Measurements from ENCODE around the gene TMEM271.

Gene TMEM271

DNA sequence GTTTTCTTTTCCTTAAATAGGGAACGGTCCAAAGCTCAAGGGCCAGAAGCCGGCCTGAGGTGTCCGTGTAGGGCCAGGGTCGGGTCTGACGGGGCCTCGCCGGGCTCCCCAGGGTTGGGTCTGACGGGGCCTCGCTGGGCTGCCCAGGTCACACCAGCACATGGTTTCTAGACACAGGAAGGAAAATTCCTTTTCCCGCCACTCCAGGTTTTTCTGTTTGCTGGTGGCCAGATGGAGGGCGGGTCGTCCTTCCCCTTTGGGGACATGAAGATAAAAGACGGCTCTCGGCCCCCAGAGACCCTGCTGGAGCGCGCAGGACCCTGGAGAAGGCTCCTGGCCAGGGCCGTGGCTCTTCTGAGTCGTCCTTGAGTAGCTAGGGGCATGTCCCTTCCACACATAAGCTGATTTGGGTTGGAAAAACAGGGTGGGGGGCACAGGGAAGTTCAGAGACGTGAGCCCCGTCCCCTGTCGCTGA lies 42.0 kb downstream of the TMEM271 start:
- no peak for DNase-seq (ENCODE audit: low read depth in 2 of 2)

GRCh38 chr4:533318-534100 lies 42.6 kb downstream of the TMEM271 start:
- no peak for DNase-seq (ENCODE audit: low read depth in 2 of 2)

GRCh38 chr4:532588-533317 lies 43.3 kb downstream of the TMEM271 start:
- DNase-seq (ENCODE audit: low read depth in 2 of 2), result no peak

DNA sequence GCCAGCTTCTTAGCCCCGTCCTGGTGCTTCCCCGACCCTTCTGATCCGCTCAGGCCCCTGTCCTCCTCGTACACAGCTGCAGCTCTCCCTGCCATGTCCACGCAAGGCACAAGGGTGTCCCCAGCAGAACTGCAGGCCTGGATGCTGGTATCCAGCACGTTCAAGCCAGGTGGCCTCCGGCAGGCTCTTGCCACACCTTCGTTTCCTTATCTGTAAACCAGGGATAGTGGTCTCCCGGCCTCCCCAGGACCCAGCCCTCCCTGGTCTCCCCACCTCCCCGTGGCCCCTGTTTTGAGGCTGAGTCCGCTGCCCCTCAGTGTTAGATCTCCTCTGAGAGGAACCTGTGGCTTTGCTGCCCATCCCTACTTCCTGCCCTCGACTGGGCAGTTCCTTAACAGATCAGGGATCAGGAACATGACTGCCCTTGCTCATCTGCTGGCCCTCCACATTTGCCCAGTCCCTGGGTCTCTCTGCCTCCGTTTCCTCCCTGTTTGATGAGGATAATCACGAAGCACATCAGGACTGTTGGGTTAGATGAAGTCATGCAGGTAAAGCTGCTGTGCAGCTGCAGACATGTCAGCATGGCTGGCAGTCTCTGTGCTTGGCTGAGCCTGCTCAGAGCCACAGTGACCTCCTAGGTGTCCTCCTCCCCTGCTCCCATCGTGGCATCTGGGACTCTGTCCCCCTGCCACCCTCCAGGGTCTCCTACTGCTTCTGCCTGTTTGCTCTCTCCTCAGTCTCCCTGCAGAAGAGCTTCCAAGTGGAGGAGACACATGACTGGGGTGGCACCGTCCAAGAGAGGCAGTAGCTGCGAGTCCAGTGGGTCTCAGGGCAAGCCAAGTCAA lies 44.2 kb downstream of the TMEM271 start:
- DNase-seq (ENCODE audit: low read depth in 2 of 2), result no peak

- no peak for DNase-seq (ENCODE audit: low read depth in 2 of 2)
Observed at GRCh38 chr4:531076-531475, 45.0 kb downstream of the TMEM271 start.

GRCh38 chr4:530017-530781 lies 45.9 kb downstream of the TMEM271 start:
- no peak for DNase-seq (ENCODE audit: low read depth in 2 of 2)

DNA sequence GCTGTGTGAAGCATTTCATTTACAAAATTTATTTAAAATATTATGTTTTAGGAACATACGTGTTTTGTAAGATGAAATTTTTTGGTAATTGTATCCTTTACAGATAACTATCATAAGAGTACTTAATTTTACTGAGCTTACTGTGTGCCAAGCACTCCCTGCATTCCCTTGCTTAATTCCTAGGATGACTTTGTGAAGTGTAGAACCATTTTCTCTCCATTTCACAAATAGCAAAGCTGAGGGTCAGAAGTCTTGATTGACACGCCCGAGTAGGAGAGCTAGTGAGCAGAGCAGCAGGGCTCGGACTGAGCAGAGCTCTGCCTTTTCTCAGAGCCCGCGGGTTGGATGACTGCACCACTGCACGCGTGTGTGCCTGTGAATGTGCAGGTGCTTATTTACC lies 46.5 kb downstream of the TMEM271 start:
- no peak for DNase-seq (ENCODE audit: low read depth in 2 of 2)

DNA sequence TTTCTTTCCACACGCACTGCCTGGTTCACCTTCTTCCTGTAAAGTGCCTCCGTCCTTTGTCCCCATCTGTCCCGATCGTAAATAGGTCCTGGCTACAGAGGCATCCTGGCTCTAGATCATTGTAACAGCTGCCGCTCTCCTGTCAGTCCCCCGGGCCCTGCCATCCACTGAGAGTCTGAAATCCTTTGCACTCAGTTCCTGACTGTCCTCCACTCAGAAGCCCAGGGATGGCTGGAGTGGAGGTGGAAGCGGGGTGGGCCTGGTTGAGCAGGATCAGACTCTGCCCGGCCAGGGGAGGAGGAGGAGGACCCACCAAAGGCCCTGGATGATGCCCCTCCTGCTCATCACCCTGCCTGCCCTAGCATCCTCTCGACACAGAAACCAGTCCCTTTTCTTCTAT lies 47.3 kb downstream of the TMEM271 start:
- no peak for DNase-seq (ENCODE audit: low read depth in 2 of 2)

- no peak for DNase-seq (ENCODE audit: low read depth in 2 of 2)
Observed at GRCh38 chr4:528296-528695, 47.8 kb downstream of the TMEM271 start.

GRCh38 chr4:526971-527460 lies 49.1 kb downstream of the TMEM271 start:
- DNase-seq (ENCODE audit: low read depth in 2 of 2), result no peak

DNA sequence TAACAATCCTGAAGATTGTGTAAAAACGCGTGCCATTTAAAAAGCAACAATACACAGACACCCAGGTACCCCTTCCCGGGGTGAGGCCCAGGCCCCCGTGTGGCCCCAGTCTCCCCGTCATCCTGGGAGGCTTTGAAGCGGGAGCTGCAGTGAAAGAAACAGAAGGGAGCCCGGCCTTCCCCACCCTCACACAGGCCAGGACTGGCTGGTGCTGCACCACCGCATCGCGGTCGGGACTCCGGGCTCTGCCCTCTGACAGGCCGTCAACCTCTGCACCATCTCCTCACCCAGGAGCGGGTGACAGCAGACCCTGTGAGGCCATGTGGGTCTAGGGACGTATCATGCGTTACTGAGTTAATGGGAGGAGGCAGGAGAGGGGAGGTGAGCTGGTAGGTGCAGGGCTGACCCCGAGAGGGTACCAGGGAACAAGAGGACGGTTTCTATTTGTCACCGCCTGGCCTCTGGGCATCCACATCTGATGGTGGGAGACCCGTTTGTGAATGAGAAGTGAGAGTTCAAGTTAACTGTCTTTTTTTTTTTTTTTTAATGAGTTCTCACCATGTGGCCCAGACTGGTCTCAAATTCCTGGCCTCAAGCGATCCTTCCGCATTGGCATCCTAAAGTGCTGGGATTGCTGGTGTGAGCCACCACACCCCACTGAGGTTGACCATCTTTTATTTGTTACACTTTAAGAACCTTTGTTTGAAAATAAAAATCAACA lies 49.7 kb downstream of the TMEM271 start:
- no peak for DNase-seq (ENCODE audit: low read depth in 2 of 2)

DNA sequence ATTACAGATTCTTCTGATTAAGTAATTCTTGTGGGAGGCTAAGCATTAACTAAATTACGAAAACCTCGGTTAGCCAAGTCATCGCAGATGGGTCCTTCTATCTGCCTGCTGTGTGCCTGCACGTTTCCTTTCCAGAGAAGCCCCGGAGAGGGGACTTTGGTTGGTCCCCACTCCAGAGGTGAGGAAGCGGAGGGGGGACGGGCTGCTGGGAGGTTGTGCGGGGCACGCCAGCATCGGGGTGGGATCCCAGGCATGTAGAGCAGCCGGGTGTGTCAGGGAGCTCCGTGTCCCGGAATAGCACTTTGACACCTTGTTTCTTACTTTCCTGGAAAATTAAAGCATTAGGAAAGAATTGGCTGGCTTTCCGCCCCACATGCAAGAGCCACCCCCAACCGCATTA lies 50.4 kb downstream of the TMEM271 start:
- DNase-seq (ENCODE audit: low read depth in 2 of 2), result no peak

DNA sequence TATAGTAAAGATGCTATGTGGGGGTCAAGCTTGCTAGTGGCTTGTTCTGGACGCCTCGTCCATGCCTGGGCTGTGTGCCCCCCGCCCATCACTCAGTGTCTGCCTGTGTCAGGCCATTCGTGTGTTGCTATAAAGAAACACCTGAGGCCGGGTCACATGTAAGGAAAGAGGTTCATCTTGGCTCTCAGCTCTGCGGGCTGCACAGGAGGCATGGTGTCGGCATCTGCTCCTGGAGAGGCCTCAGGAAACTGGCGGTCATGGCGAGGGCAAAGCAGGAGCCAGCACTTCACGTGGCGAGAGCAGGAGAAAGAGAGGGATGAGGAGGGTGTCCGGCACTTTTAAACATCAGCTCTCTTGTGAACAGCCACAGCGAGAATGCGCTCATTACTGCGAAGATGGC lies 51.9 kb downstream of the TMEM271 start:
- DNase-seq (ENCODE audit: low read depth in 2 of 2), result no peak
